K562 (cell line): ENCODE measurements around the gene TENT4A. TPM values are rescaled to one million over a fixed set of nuclear protein-coding genes. Genes with fewer than 3 reads are reported as not detected.

Source experiments
- ATAC-seq: fragments of 200-7000 bp; cut with Tn5 transposase; 3 replicates; pipeline ENCODE4 v1.9.1; 2020; ENCODE audit warnings: moderate library complexity
- BruUV-seq: library from RNA; stranded (reverse); fragments of 400-500 nt; replicated peaks from 2 replicates; lab custom pipeline; 2021; lab: Mats Ljungman, UMichigan
- CTCF ChIA-PET: fragments of 300-600 bp; formaldehyde crosslinking; extraction: SDS; loops from one replicate; lab custom pipeline; 2021; ENCODE audit warnings: low intra/inter-chr PET ratio; lab: Yijun Ruan, JAX
- POLR2A ChIA-PET: fragments of 300-600, 350-650 bp; sonication (Branson Sonifier 250); formaldehyde crosslinking; extraction: SDS; loops from one replicate; lab custom pipeline; 2021; ENCODE audit warnings: antibody characterized with exemption, inconsistent platforms; lab: Yijun Ruan, JAX
- DNase-seq, 4 experiments: peaks; one replicate each; pipeline versions ENCODE4 v3.0.0 to v3.0.0-alpha.2; 2011 to 2018; ENCODE audit warnings: low spot score in 3 of 4, mixed read lengths in 3 of 4; ENCODE audit errors: extremely low read depth in 1 of 4
- FAIRE-seq: peaks from 2 replicates; lab custom pipeline; 2011; peaks lifted over from hg19 to GRCh38; lab: Jason Lieb, UNC
- H2AFZ ChIP-seq: 2 replicates; pipeline ENCODE4 v1.6.0; 2011; ENCODE audit warnings: low read depth, low read length, control low read depth, inconsistent platforms
- H3K27ac ChIP-seq: fragments of 200-600 bp; 3 replicates; pipeline ENCODE4 v1.8.0; 2011; ENCODE audit warnings: low read depth, mild to moderate bottlenecking, control low read depth, inconsistent platforms, low read length, moderate library complexity, mixed read lengths; ENCODE audit errors: extremely low read depth
- H3K27me3 ChIP-seq, 2 experiments: fragments of 300-600 bp in 1 of 2; 2 replicates in 1 of 2; 3 replicates in 1 of 2; pipeline versions ENCODE4 v1.6.0 to v1.8.0; 2011; ENCODE audit warnings: inconsistent platforms in 2 of 2, low read length in 2 of 2, mild to moderate bottlenecking in 1 of 2, mixed read lengths in 1 of 2, moderate library complexity in 1 of 2; ENCODE audit not compliant: control insufficient read depth in 2 of 2, insufficient read depth in 2 of 2
- H3K36me3 ChIP-seq: fragments of 300-600 bp; 3 replicates; pipeline ENCODE4 v1.8.0; 2011; ENCODE audit warnings: mild to moderate bottlenecking, low read length, inconsistent platforms; ENCODE audit not compliant: control insufficient read depth, insufficient read depth
- H3K4me1 ChIP-seq, 2 experiments: fragments of 200-600 bp in 1 of 2; replicated peaks in 1 of 2; 2 replicates in 1 of 2; 3 replicates in 1 of 2; pipeline versions ENCODE4 v1.5.1 to v1.8.0; 2011; ENCODE audit warnings: inconsistent platforms in 2 of 2, low read length in 2 of 2, mild to moderate bottlenecking in 1 of 2, mixed read lengths in 1 of 2, moderate library complexity in 1 of 2; ENCODE audit not compliant: control insufficient read depth in 2 of 2, insufficient read depth in 2 of 2
- H3K4me2 ChIP-seq: 2 replicates; pipeline ENCODE4 v1.6.1; 2011; ENCODE audit warnings: low read length, control low read depth, inconsistent platforms, mixed read lengths; ENCODE audit not compliant: insufficient read depth
- H3K4me3 ChIP-seq: fragments of 200-600 bp; sonication (generic), shearing (Covaris generic); 2 replicates; pipeline ENCODE4 v1.5.1; 2016; ENCODE audit warnings: control low read depth, inconsistent platforms
- H3K79me2 ChIP-seq: fragments of 200-600 bp; 3 replicates; pipeline ENCODE4 v1.8.0; 2011; ENCODE audit warnings: low read length, inconsistent platforms; ENCODE audit not compliant: control insufficient read depth, insufficient read depth
- H3K9ac ChIP-seq, 2 experiments: 2 replicates each; pipeline versions ENCODE4 v1.6.0 to v1.6.1; 2011; ENCODE audit warnings: low read depth in 2 of 2, low read length in 2 of 2, control low read depth in 1 of 2, inconsistent platforms in 1 of 2, mild to moderate bottlenecking in 1 of 2, mixed read lengths in 1 of 2; ENCODE audit not compliant: insufficient read depth in 1 of 2
- H3K9me1 ChIP-seq: one replicate; pipeline ENCODE4 v1.6.0; 2011; ENCODE audit warnings: inconsistent platforms, mild to moderate bottlenecking, low read length, moderate library complexity; ENCODE audit not compliant: control insufficient read depth, insufficient read depth
- H3K9me3 ChIP-seq: replicated peaks from 2 replicates; pipeline ENCODE4 v1.5.1; 2011; ENCODE audit warnings: low read depth, low read length, inconsistent platforms; ENCODE audit not compliant: control insufficient read depth, insufficient read depth
- H4K20me1 ChIP-seq: replicated peaks from 2 replicates; pipeline ENCODE4 v1.6.1; 2011; ENCODE audit warnings: low read length, inconsistent platforms, mixed read lengths; ENCODE audit not compliant: control insufficient read depth, insufficient read depth
- ARID1B ChIP-seq: fragments of 450-650 bp; IDR thresholded peaks from 2 replicates; pipeline ENCODE4 v1.6.1; 2016; ENCODE audit warnings: antibody characterized with exemption, mild to moderate bottlenecking, inconsistent platforms
- BRD9 ChIP-seq: fragments of 450-650 bp; IDR thresholded peaks from 2 replicates; pipeline ENCODE4 v1.6.1; 2018; ENCODE audit warnings: low read depth; ENCODE audit not compliant: partially characterized antibody
- CEBPB ChIP-seq: fragments of 450-650 bp; IDR thresholded peaks from 2 replicates; pipeline ENCODE4 v1.6.1; 2016; ENCODE audit warnings: missing genetic modification characterization, missing compliant biosample characterization
- ETS1 ChIP-seq: conservative IDR thresholded peaks from 2 replicates; pipeline ENCODE4 v1.6.1; 2011; ENCODE audit warnings: low read depth, mild to moderate bottlenecking, low read length; ENCODE audit not compliant: control insufficient read depth
- HNRNPK ChIP-seq: fragments of 200-400 bp; formaldehyde crosslinking; IDR thresholded peaks from one replicate; pipeline ENCODE4 v1.6.1; 2018; ENCODE audit warnings: mild to moderate bottlenecking, low read depth, low read length; ENCODE audit not compliant: poor library complexity, severe bottlenecking
- JUND ChIP-seq, 2 experiments: IDR thresholded peaks; 2 replicates in 1 of 2; 3 replicates in 1 of 2; pipeline ENCODE4 v1.6.1; 2011; ENCODE audit warnings: borderline replicate concordance in 2 of 2, low read depth in 2 of 2, low read length in 2 of 2, improper control_type of control experiment in 1 of 2, missing biosample characterization in 1 of 2, missing genetic modification characterization in 1 of 2, missing genetic modification reagents in 1 of 2
- KLF1 ChIP-seq: fragments of 450-650 bp; IDR thresholded peaks from 2 replicates; pipeline ENCODE4 v1.6.1; 2016; ENCODE audit warnings: missing genetic modification characterization, missing compliant biosample characterization
- NCOA6 ChIP-seq: fragments of 450-650 bp; IDR thresholded peaks from 2 replicates; pipeline ENCODE4 v1.6.1; 2017; ENCODE audit warnings: mild to moderate bottlenecking
- PHF21A ChIP-seq: fragments of 450-650 bp; IDR thresholded peaks from 2 replicates; pipeline ENCODE4 v1.6.1; 2017; ENCODE audit warnings: low read depth, borderline replicate concordance
- PTTG1 ChIP-seq: fragments of 450-650 bp; IDR thresholded peaks from 2 replicates; pipeline ENCODE4 v1.6.1; 2016; ENCODE audit warnings: low read depth, mild to moderate bottlenecking, missing genetic modification characterization, missing compliant biosample characterization
- PYGO2 ChIP-seq: fragments of 450-650 bp; IDR thresholded peaks from 2 replicates; pipeline ENCODE4 v1.6.1; 2016; ENCODE audit warnings: mild to moderate bottlenecking, missing genetic modification characterization, moderate library complexity, missing compliant biosample characterization
- RFX1 ChIP-seq: fragments of 450-650 bp; IDR thresholded peaks from 2 replicates; pipeline ENCODE4 v1.6.1; 2016; ENCODE audit warnings: mild to moderate bottlenecking, moderate library complexity
- SREBF1 ChIP-seq: fragments of 150-350 bp; IDR thresholded peaks from 2 replicates; pipeline ENCODE4 v1.6.1; 2014; ENCODE audit warnings: antibody characterized with exemption, low read depth, low read length, borderline replicate concordance
- SRF ChIP-seq, 2 experiments: fragments of 250-450, 450-650 bp in 1 of 2; sonication (Bioruptor Pico) in 1 of 2; sonication (generic) in 1 of 2; formaldehyde crosslinking; IDR thresholded peaks; 2 replicates each; pipeline versions ENCODE4 v1.5.0 to v1.5.1; 2020 to 2022; ENCODE audit warnings: mild to moderate bottlenecking in 1 of 2, missing genetic modification reagents in 1 of 2
- SRSF1 ChIP-seq: fragments of 200-400 bp; formaldehyde crosslinking; IDR thresholded peaks from 2 replicates; pipeline ENCODE4 v1.6.1; 2017; ENCODE audit warnings: mild to moderate bottlenecking, low read depth, low read length, moderate library complexity
- ZNF12 ChIP-seq: sonication (generic); formaldehyde crosslinking; IDR thresholded peaks from 2 replicates; pipeline ENCODE4 v1.4.0; 2020; ENCODE audit warnings: mild to moderate bottlenecking, missing genetic modification reagents
- ZNF384 ChIP-seq: IDR thresholded peaks from 2 replicates; pipeline ENCODE4 v1.6.1; 2012; ENCODE audit warnings: low read depth, low read length, improper control_type of control experiment
- WGBS: fragments of 100-300 bp; shearing (Covaris generic); methylation state at CpG from one replicate; pipeline ENCODE4 v1.1.6; 2016; ENCODE audit warnings: low coverage, mixed read lengths; ENCODE audit not compliant: insufficient coverage; ENCODE audit errors: missing lambda C conversion rate; 5-methylcytosine and 5-hydroxymethylcytosine counted together
- in situ Hi-C: fragments of 300-500 bp; cut with MboI; formaldehyde crosslinking; loops from 4 replicates; pipeline ENCODE4 v1.15.0; 2018; ENCODE audit warnings: inconsistent platforms, mixed read lengths
- intact Hi-C: fragments of 100-400 bp; cut with micrococcal nuclease; formaldehyde crosslinking; loops from 2 replicates; pipeline ENCODE4 v1.14.2; 2022
- polyA plus RNA-seq, 8 experiments: library from polyadenylated mRNA; depleted of rRNA in 4 of 8; stranded (reverse) in 5 of 8; unstranded in 3 of 8; fragments of >200 nt; fragmentation: Nextera tagmentation in 2 of 8; fragmentation: Illumina TruSeq in 1 of 8; extraction: Ambion mirVana in 2 of 8; extraction: Trizol in 1 of 8; gene quantifications; 2 replicates each; pipeline versions ENCODE4 v1.2.1 to v1.2.3, GENCODE V29; 2011 to 2014; ENCODE audit warnings: inconsistent platforms in 1 of 8, missing spikeins in 1 of 8
- total RNA-seq, 7 experiments: library from RNA; depleted of rRNA in 6 of 7; stranded (reverse); fragments of >200 nt in 6 of 7; fragmentation: Illumina TruSeq in 2 of 7; extraction: Trizol in 2 of 7; gene quantifications; 2 replicates each; pipeline versions ENCODE4 v1.2.1 to v1.2.3, GENCODE V29; 2011 to 2021; ENCODE audit warnings: low replicate concordance in 1 of 7
- TF ChIP-seq, protein P1 (sequence below): fragments of 450-650 bp; IDR thresholded peaks from 2 replicates; pipeline ENCODE4 v1.6.1; 2017; ENCODE audit warnings: mild to moderate bottlenecking, moderate library complexity
- TF ChIP-seq, protein P2 (sequence below): fragments of 450-650 bp; formaldehyde crosslinking; IDR thresholded peaks from 2 replicates; pipeline ENCODE4 v1.4.0; 2020; ENCODE audit warnings: mild to moderate bottlenecking, moderate library complexity

The TENT4A gene
- total and polyA plus RNA-seq, 9 of the 15 experiments (the other 6 are each of a cell fraction or from before 2014, with no cell fraction given), result 1.3 to 27.3 (median 13.0) TPM

GRCh38 chr5:6702633-6703032, 10.6 kb upstream of the TENT4A start (continued):
- no peak for TF ChIP-seq SRF (CRISPR knock-in tag; IDR thresholded peaks at IDR 0.05)
- peak; percentile 55 for TF ChIP-seq HNRNPK
- TF ChIP-seq PYGO2 (tag), result no peak
- TF ChIP-seq KLF1 (tag), result no peak
- TF ChIP-seq ARID1B, result no peak
- TF ChIP-seq ZNF12 (CRISPR knock-in tag), result peak; percentile 83; the same call in 1 of the 2 replicates
- no peak for TF ChIP-seq ETS1
- TF ChIP-seq, all 486 proteins: peak for 3

DNA sequence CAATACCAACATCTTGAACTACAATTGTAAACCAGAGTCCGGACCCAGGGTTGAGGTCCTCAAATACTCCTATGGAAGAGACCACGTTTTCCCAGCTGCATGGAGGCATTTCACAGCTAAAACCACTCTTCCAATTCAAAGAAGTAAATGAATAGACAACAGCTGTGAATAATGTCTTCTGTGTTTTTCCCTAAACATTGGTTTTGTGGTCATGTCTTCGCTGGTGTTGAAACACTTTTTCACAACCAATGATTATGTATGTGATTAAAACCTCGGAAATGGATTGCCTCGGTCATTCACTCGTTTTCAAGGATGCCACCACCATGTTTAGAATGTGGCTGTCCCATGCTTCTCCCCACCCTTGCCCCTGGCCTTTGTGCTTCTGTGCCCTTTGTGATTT, 9.4 kb upstream of the TENT4A start:
- DNase-seq, result no peak
- in situ Hi-C loops, result no loop called here
- H3K36me3 ChIP-seq, result no peaks in the 10 kb centered on the region
- no peaks in the 10 kb centered on the region for H3K9me1 ChIP-seq
- no peak overlapping the region for H3K9ac ChIP-seq
- no peaks in the 10 kb centered on the region for H4K20me1 ChIP-seq
- intact Hi-C loops, result no loop called here
- H3K27me3 ChIP-seq, result peaks cover 35 to 44% of the 10 kb centered on the region in 2 experiments
- WGBS, result 7% methylated on average over 6 of the region's 6 CpGs
- no TSS peak for BruUV-seq
- no peaks in the 10 kb centered on the region for H3K79me2 ChIP-seq
- no peak overlapping the region for H3K4me2 ChIP-seq
- H3K27ac ChIP-seq, result no peak overlapping the region
- no peaks in the 10 kb centered on the region; a peak in 1 of 5 replicates for H3K4me1 ChIP-seq
- no peak overlapping the region for H2AFZ ChIP-seq
- H3K4me3 ChIP-seq, result no peak overlapping the region
- CTCF ChIA-PET, result no interaction called here
- no peak for ATAC-seq
- FAIRE-seq, result no peak
- POLR2A ChIA-PET, result no interaction called here
- H3K9me3 ChIP-seq, result no peaks in the 10 kb centered on the region
- TF ChIP-seq, protein P1, sequence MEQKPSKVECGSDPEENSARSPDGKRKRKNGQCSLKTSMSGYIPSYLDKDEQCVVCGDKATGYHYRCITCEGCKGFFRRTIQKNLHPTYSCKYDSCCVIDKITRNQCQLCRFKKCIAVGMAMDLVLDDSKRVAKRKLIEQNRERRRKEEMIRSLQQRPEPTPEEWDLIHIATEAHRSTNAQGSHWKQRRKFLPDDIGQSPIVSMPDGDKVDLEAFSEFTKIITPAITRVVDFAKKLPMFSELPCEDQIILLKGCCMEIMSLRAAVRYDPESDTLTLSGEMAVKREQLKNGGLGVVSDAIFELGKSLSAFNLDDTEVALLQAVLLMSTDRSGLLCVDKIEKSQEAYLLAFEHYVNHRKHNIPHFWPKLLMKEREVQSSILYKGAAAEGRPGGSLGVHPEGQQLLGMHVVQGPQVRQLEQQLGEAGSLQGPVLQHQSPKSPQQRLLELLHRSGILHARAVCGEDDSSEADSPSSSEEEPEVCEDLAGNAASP, result no peak
- TF ChIP-seq ZNF384, result no peak
- no peak for TF ChIP-seq CEBPB (tag)
- TF ChIP-seq, protein P2, sequence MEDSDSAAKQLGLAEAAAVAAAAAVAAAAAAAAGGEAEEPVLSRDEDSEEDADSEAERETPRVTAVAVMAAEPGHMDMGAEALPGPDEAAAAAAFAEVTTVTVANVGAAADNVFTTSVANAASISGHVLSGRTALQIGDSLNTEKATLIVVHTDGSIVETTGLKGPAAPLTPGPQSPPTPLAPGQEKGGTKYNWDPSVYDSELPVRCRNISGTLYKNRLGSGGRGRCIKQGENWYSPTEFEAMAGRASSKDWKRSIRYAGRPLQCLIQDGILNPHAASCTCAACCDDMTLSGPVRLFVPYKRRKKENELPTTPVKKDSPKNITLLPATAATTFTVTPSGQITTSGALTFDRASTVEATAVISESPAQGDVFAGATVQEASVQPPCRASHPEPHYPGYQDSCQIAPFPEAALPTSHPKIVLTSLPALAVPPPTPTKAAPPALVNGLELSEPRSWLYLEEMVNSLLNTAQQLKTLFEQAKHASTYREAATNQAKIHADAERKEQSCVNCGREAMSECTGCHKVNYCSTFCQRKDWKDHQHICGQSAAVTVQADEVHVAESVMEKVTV (CRISPR knock-in tag), result no peak
- TF ChIP-seq SRSF1, result no peak
- TF ChIP-seq BRD9, result no peak
- TF ChIP-seq PHF21A, result no peak
- TF ChIP-seq RFX1, result no peak
- no peak for TF ChIP-seq PTTG1 (tag)
- no peak for TF ChIP-seq SREBF1
- no peak for TF ChIP-seq JUND (IDR thresholded peaks at IDR 0.05; ENCODE audit: borderline replicate concordance, low read depth, low read length)
- TF ChIP-seq JUND (tag; IDR thresholded peaks at IDR 0.05; ENCODE audit: borderline replicate concordance, low read depth, low read length), result no peak
- TF ChIP-seq NCOA6, result no peak
